Measurements from ENCODE around the gene NRL.

NRL gene

DNA sequence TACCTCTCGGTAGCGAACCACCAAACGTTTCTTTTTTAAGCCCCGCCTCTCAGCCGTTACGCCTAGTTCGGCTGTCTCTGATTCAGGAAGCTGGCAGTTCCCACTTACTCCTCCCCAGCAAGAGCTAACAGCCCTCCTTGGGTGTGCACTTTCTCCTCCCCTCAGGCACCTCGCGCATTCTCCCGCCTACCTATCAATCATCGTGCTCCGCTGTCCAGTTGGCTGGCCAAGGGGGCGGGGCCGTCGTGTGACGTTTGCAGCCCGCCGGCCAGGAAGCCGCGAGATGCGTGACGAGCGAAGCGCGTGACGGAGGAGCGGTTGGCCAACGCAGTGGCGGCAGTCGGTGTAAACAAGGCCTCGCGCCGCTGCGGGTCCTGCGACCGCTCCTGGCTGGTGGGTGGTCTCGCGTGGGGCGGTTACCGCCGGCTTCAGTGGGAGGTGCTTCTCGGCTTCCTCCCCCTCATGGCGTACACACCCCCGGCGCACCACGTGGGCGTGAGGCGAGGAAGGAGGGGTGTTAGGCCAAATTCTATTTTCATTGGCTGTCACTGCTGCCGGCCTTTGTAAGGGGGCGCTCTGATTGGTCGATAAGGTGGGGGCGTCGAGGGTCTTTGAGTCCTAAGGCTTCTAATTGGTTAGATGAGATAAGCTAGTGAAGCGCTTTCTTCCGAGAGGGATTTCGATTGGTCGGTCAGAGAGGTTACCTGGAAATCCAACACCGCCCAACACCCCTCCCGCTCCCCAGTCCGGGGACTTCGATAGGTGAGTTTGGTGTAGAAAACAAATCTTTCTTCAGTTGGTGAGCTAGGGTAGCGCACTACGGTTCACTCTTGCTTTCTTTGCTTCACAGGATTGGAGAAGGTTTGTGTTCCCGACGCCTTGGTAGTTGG lies at the start of gene NRL, which contains the start of gene DCAF11:
TSS of gene NRL (minus strand) at position 418 of the 890 bp plus-strand sequence. CDS start 32,101 bp downstream, outside the sequence.
TSS of gene DCAF11 (plus strand) at position 246 of the 890 bp plus-strand sequence. CDS start 818 bp downstream, outside the sequence.
- TF ChIP-seq GATA2 (IDR thresholded peaks at IDR 0.05; ENCODE audit: low read depth, low read length) (no peak), GATA3 (IDR thresholded peaks at IDR 0.05; ENCODE audit: low read depth, low read length) (no peak)

DNA sequence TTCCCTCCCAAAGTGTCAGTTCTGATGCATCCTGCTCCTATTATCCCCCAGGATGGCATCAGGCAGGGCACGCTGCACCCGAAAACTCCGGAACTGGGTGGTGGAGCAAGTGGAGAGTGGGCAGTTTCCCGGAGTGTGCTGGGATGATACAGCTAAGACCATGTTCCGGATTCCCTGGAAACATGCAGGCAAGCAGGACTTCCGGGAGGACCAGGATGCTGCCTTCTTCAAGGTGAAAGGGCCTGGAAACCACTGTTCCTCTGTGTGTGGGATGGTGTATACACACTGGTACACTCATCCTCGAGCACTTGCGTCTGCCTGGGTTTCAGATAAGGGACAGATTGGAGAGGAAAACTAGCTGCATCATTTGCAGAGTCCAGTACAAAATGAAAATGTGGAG lies 47.3 kb upstream of the NRL start:
- TF ChIP-seq GATA2 (IDR thresholded peaks at IDR 0.05; ENCODE audit: low read depth, low read length) (no peak), GATA3 (IDR thresholded peaks at IDR 0.05; ENCODE audit: low read depth, low read length) (no peak)

DNA sequence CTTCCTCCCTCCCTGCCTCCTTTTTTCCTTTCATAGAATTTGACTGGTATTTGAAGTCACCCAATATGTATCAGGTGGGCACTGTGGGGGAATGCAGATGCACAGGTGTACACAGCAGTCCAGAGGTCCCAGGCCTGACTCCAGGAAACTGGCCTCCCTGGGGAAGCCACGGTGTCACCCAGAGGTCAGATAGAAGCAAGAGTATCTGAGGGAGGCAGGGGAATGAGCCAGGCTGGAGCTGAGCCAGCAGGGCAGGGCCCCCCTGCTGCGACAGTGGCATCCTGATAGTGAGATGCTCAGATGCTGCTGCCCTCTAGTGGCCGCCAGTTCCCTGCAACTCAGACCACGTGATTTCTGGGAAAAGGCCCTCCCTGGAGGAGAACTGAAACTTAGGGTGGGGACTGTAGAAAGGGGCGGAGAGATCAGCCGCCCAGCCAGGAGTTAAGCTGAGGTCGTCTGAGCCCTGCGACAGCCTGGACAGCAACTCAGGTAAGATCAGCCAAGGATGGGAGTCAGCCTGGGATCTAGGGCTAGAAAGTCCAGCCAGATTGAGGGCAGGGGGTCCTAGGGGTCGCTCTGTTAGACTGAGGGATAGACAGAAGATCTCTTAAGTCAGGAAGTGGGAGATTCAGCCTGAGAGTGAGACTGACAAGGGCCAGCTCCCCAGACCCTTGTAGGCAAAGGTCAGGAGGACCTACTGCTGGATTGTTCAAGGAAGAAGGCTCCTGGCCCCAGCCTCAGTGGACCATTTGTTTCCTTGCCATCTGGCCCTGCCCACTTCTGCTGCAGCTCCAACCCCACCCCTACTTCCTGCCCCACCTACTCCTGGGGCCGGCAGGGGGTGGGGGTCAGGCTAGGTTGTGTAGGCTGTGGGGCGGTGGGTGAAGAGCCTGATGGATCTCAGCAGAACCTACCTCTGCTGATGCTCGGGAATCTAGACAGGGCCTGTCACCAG lies 46.4 kb upstream of the NRL start, which contains the start of gene IRF9:
TSS of gene IRF9 (plus strand) at position 416 of the 955 bp plus-strand sequence. CDS start 880 bp downstream, outside the sequence.
- TF ChIP-seq GATA3 (IDR thresholded peaks at IDR 0.05; ENCODE audit: low read depth, low read length) (no peak), GATA2 (IDR thresholded peaks at IDR 0.05; ENCODE audit: low read depth, low read length) (peak; percentile 42)

DNA sequence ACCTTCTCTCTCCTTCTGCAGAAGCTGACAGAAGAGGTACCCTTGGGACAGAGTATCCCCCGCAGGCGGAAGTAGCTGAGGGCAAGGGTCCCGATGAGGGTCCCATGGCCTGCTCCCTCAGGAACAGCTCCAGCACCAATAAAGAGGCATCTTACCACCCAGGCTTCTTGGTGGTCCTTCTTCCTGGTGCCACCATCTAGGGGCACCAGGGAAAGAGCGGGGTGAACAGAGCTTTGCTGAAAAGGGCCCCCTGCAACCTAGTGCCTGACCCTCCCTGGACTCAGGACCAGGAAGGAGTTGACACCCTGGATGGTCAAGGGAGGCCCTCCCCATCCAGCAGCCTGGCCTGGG lies 45.7 kb upstream of the NRL start:
- TF ChIP-seq GATA3 (IDR thresholded peaks at IDR 0.05; ENCODE audit: low read depth, low read length) (no peak), GATA2 (IDR thresholded peaks at IDR 0.05; ENCODE audit: low read depth, low read length) (no peak)

DNA sequence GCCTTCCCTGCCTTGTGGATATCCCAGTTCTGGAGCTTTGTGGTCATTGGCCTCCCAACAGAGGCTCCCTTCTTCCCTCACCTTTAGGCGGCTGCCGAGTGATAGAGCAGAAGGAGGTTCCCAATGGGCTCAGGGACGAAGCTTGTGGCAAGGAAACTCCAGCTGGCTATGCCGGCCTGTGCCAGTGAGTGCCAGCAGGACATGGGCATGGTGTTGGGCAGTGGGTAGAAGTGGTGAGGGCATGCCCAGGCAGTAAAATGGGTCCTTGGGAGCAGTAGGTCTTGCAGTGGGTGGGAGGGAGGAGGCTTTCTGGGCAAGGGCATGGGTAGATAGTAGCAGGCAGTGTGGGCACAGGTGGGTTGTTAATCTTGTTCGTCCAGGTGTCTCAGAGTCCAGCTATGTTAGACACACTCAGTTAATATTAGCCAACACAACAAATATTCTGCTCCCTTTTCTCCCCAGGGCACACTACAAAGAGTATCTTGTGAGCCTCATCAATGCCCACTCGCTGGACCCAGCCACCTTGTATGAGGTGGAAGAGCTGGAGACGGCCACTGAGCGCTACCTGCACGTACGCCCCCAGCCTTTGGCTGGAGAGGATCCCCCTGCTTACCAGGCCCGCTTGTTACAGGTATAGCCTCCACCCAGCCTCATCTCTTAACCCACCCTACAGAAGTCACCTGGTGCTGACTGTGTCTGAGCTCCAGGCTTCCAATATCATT lies 45.2 kb upstream of the NRL start:
- TF ChIP-seq GATA2 (IDR thresholded peaks at IDR 0.05; ENCODE audit: low read depth, low read length) (no peak), GATA3 (IDR thresholded peaks at IDR 0.05; ENCODE audit: low read depth, low read length) (no peak)

DNA sequence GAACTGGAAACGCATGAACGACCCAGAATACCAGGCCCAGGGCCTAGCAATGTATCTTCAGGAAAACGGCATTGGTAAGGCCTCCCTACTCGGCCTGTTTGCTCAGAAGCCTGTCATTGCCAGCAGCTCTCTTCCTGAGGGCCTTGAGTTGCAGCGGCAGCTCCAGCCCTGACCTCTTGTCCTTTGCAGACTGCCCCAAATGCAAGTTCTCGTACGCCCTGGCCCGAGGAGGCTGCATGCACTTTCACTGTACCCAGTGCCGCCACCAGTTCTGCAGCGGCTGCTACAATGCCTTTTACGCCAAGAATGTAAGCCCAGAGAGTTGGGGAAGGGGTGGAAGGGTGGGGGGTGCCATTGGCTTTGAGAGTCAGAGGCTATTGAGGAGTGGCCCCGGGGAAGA lies 42.6 kb upstream of the NRL start:
- TF ChIP-seq GATA2 (IDR thresholded peaks at IDR 0.05; ENCODE audit: low read depth, low read length) (no peak), GATA3 (IDR thresholded peaks at IDR 0.05; ENCODE audit: low read depth, low read length) (no peak)

GRCh38 chr14:24156840-24157239 lies 42.1 kb upstream of the NRL start:
- no peak for TF ChIP-seq GATA2 (IDR thresholded peaks at IDR 0.05; ENCODE audit: low read depth, low read length)
- TF ChIP-seq GATA3 (IDR thresholded peaks at IDR 0.05; ENCODE audit: low read depth, low read length), result no peak

GRCh38 chr14:24155100-24155499 lies 40.4 kb upstream of the NRL start:
- TF ChIP-seq GATA3 (IDR thresholded peaks at IDR 0.05; ENCODE audit: low read depth, low read length) (no peak), GATA2 (IDR thresholded peaks at IDR 0.05; ENCODE audit: low read depth, low read length) (no peak)

DNA sequence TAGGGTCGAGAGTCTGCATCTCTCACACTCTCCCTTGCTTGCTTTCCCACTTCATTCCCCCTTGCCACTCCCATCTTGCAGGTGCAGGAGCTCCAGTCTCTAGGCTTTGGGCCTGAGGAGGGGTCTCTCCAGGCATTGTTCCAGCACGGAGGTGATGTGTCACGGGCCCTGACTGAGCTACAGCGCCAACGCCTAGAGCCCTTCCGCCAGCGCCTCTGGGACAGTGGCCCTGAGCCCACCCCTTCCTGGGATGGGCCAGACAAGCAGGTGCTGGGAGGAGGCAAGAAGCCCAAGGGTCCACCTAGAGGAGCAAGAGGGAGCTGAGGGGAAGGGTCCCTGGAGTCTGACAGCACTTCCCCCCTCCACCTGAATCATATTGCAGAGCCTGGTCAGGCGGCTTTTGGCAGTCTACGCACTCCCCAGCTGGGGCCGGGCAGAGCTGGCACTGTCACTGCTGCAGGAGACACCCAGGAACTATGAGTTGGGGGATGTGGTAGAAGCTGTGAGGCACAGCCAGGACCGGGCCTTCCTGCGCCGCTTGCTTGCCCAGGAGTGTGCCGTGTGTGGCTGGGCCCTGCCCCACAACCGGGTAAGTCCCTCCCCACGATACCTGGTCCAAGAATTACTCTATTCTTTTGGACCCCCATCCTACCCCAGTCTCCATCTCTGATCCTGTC lies 36.8 kb upstream of the NRL start:
- no peak for TF ChIP-seq GATA2 (IDR thresholded peaks at IDR 0.05; ENCODE audit: low read depth, low read length)
- no peak for TF ChIP-seq GATA3 (IDR thresholded peaks at IDR 0.05; ENCODE audit: low read depth, low read length)

DNA sequence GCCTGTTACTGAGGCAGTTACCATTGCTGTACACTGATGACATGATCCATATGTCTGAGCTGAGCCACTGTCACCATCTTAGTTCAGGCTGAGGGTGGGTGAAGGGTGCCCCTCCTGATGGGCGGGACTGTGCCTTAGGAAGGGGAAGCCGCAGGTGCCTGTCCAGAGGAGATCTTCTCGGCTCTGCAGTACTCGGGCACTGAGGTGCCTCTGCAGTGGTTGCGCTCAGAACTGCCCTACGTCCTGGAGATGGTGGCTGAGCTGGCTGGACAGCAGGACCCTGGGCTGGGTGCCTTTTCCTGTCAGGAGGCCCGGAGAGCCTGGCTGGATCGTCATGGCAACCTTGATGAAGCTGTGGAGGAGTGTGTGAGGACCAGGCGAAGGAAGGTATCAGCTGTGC lies 36.2 kb upstream of the NRL start:
- TF ChIP-seq GATA2 (IDR thresholded peaks at IDR 0.05; ENCODE audit: low read depth, low read length) (no peak), GATA3 (IDR thresholded peaks at IDR 0.05; ENCODE audit: low read depth, low read length) (no peak)

- no peak for TF ChIP-seq GATA2 (IDR thresholded peaks at IDR 0.05; ENCODE audit: low read depth, low read length)
- no peak for TF ChIP-seq GATA3 (IDR thresholded peaks at IDR 0.05; ENCODE audit: low read depth, low read length)
Measured at GRCh38 chr14:24150567-24150966, 35.8 kb upstream of the NRL start.

GRCh38 chr14:24150061-24150460 lies 35.3 kb upstream of the NRL start:
- TF ChIP-seq GATA2 (IDR thresholded peaks at IDR 0.05; ENCODE audit: low read depth, low read length) (no peak), GATA3 (IDR thresholded peaks at IDR 0.05; ENCODE audit: low read depth, low read length) (no peak)

All from SH-SY5Y (cell line).